Measurements from ENCODE around the gene LYSET. TPM values are rescaled to one million over a fixed set of nuclear protein-coding genes. Genes with fewer than 3 reads are reported as not detected.
"Not testable (repeated sequence)": the region's sequence is repeated elsewhere in the genome, so short reads cannot be mapped to it uniquely, and the experiment has no call there.

LYSET gene
- total RNA-seq, 1 donor from 2014 or later, result 21.7 TPM

DNA sequence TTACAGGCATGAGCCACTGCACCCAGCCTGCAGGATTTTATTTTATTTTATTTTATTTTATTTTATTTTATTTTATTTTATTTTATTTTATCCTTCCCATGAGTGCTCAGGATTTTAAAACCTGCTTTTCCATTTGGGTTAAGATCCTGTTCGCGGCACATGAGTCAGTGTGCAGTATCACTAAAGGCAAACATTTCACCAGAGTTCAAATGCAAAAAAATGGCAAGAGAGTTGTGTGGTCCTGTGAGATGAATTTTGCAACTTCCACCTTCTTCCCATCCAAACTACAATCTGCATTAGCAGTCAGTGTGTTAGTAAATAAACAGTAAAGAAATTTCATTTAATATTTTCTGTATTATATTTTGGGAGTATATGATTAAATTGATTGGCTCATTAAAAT, 29.4 kb upstream of the LYSET start:
- H3K27ac Mint-ChIP-seq, result no peak overlapping the region
- TF ChIP-seq, protein P1, sequence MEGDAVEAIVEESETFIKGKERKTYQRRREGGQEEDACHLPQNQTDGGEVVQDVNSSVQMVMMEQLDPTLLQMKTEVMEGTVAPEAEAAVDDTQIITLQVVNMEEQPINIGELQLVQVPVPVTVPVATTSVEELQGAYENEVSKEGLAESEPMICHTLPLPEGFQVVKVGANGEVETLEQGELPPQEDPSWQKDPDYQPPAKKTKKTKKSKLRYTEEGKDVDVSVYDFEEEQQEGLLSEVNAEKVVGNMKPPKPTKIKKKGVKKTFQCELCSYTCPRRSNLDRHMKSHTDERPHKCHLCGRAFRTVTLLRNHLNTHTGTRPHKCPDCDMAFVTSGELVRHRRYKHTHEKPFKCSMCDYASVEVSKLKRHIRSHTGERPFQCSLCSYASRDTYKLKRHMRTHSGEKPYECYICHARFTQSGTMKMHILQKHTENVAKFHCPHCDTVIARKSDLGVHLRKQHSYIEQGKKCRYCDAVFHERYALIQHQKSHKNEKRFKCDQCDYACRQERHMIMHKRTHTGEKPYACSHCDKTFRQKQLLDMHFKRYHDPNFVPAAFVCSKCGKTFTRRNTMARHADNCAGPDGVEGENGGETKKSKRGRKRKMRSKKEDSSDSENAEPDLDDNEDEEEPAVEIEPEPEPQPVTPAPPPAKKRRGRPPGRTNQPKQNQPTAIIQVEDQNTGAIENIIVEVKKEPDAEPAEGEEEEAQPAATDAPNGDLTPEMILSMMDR (conservative IDR thresholded peaks at IDR 0.05), result no peak
- no peaks in the 10 kb centered on the region for H3K36me3 Mint-ChIP-seq
- peaks cover 6% of the 10 kb centered on the region for H3K4me1 Mint-ChIP-seq (ENCODE audit: unreplicated experiment)
- no peak overlapping the region for H3K4me3 Mint-ChIP-seq
- no peaks in the 10 kb centered on the region for H3K27me3 Mint-ChIP-seq
- DNase-seq (ENCODE audit: extremely low spot score, unreplicated experiment), result no peak
- no peaks in the 10 kb centered on the region for H3K9me3 Mint-ChIP-seq

DNA sequence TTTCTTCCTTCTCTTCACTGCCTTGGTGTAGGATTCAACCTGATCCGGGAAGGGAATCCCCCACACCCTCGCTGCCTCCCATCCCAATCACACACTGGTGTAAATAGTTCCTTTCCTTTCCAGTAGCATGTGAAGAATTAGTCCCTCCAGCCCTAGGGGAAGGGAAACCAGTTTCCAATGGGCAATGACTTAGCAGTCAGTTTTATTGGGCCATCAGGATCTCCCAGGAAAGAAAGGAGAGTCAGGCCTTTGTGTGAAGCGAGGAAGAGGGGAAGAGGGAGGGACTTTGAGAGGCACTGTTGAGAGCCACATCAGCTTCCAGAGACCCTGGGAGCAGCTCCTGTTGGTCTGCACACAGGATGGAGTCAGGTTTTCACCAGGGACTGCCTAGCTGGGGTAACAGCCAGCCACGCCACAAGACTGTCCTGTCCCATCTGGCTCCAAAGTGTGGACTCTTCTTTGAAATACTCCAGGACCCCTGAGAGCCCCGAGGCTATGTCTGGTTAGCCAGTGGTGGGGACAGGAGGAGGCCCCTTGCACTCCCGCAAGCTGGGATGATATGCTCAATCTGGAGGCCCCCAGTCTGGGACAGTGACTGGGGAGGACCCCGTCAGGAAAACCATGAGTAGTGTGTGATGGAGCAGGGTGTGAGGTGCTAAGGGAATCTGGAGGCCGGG, 28.3 kb upstream of the LYSET start:
- no peak for DNase-seq (ENCODE audit: extremely low spot score, unreplicated experiment)
- Mint-ChIP-seq H3K4me3 (no peak overlapping the region), H3K36me3 (no peaks in the 10 kb centered on the region), H3K27me3 (no peaks in the 10 kb centered on the region), H3K27ac (no peak overlapping the region), H3K9me3 (no peaks in the 10 kb centered on the region), H3K4me1 (ENCODE audit: unreplicated experiment) (no peaks in the 10 kb centered on the region)
- TF ChIP-seq, protein P1 (conservative IDR thresholded peaks at IDR 0.05), result no peak

DNA sequence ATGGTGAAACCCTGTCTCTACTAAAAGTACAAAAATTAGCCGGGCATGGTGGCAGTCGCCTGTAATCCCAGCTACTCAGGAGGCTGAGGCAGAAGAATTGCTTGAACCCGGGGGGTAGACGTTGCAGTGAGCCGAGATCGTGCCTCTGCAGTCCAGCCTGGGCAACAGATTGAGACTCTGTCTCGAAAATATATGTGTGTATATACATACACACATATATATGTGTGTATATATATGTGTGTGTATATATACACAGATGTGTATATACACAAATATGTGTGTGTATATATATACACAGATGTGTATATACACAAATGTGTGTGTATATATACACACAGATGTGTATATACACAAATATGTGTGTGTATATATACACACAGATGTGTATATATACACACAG, 26.8 kb upstream of the LYSET start:
- H3K27me3 Mint-ChIP-seq; H3K4me3 Mint-ChIP-seq; H3K36me3 Mint-ChIP-seq; H3K4me1 Mint-ChIP-seq (ENCODE audit: unreplicated experiment); DNase-seq (ENCODE audit: extremely low spot score, unreplicated experiment); H3K27ac Mint-ChIP-seq; H3K9me3 Mint-ChIP-seq: not testable (repeated sequence)

DNA sequence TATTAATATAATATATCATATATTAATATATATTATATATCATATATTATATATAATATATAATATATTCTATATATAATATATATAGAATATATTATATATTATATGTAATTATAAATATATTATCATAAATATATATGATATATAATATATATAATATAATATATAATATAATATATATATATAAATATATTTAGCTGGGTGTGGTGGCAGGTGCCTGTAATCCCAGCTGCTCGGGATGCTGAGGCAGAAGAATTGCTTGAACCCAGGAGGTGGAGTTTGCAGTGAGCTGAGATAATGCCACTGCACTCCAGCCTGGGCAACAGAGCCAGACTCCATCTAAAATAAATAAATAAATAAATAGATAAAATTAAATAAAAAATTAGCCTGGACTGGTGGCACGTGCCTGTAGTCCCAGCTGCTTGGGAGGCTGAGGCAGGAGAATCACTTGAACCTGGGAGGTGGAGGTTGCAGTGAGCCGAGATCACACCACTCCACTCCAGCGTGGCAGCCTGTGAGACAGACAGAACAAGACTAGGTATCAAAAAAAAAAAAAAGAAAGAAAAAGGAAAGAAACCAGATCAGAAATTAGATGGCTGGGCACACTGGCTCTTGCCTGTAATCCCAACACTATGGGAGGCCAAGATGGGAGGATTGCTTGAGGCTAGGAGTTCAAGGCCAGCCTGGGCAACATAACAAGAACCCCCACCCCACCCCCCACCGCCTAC, 25.3 kb upstream of the LYSET start:
- not testable (repeated sequence) for H3K4me3 Mint-ChIP-seq; H3K4me1 Mint-ChIP-seq (ENCODE audit: unreplicated experiment); H3K27ac Mint-ChIP-seq; H3K27me3 Mint-ChIP-seq; H3K9me3 Mint-ChIP-seq; DNase-seq (ENCODE audit: extremely low spot score, unreplicated experiment); H3K36me3 Mint-ChIP-seq

DNA sequence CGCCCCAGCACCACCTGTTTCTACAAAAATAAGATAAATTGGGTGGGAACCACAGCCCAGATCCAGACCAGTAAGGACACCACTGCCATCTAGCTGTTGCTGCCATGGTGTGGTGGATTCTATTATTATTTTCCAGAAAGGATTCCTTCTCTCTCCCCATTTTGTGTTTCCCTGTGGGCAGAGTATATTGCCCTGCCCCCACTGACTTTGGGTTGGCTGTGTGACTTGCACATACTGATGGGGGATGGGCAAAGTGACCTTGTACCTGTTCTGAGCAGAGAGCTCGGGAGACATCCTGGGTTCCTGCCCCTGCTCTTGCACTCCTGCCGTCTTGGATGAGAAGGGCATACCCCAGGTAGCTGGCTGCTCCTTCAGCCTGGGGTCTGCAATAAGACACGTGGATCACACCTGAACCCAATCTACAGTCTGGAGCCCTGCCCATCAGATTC, 24.7 kb upstream of the LYSET start:
- no peak overlapping the region for H3K4me3 Mint-ChIP-seq
- peak overlapping the region; percentile 39 for H3K27ac Mint-ChIP-seq
- DNase-seq (ENCODE audit: extremely low spot score, unreplicated experiment), result no peak
- TF ChIP-seq, protein P1 (conservative IDR thresholded peaks at IDR 0.05), result peak; percentile 55
- no peaks in the 10 kb centered on the region for H3K4me1 Mint-ChIP-seq (ENCODE audit: unreplicated experiment)
- no peaks in the 10 kb centered on the region for H3K9me3 Mint-ChIP-seq
- no peaks in the 10 kb centered on the region for H3K27me3 Mint-ChIP-seq
- H3K36me3 Mint-ChIP-seq, result no peaks in the 10 kb centered on the region

DNA sequence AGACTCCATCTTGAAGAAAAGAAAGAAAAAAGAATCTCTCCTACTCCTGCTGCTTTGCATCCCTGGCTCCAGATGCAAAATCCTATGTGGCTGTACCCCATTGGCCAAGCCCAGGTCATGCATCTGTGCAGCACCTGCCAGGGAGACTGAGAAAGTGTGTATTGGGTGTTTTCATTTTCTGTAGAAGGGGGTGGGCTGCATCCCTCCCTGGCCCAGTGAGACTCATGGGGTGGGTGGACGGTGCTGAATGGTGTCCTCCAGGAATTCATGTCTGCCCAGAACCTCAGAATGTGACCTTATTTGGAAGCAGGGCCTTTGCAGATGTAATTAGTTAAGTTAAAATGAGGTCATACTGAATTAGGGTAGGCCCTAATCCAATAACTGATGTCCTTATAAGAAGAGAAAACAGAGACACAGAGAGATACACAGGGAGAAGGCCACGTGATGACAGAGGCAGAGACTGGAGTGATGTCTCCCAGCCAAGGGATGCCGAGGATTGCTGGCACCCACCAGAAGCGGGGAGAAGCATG, 23.6 kb upstream of the LYSET start:
- Mint-ChIP-seq H3K27ac (no peak overlapping the region), H3K9me3 (no peaks in the 10 kb centered on the region), H3K27me3 (no peaks in the 10 kb centered on the region), H3K4me3 (no peak overlapping the region), H3K4me1 (ENCODE audit: unreplicated experiment) (no peaks in the 10 kb centered on the region), H3K36me3 (no peaks in the 10 kb centered on the region)
- TF ChIP-seq, protein P1 (conservative IDR thresholded peaks at IDR 0.05), result no peak
- DNase-seq (ENCODE audit: extremely low spot score, unreplicated experiment), result no peak

Measured in type B pancreatic cell (in vitro differentiated cells).